Lower leg skin (tissue), 3 donors: ENCODE data around the gene SLC39A11.

Experiments used
- CTCF ChIP-seq, 3 donors: fragments of 450-650 bp; IDR thresholded peaks; one replicate each; pipeline ENCODE4 v1.5.1; 2016; ENCODE audit warnings: antibody characterized with exemption in 3 of 3, mild to moderate bottlenecking in 3 of 3, moderate library complexity in 2 of 3
- POLR2A ChIP-seq, 2 donors: fragments of 450-650 bp; IDR thresholded peaks; one replicate each; pipeline ENCODE4 v1.6.1; 2016 to 2017; ENCODE audit warnings: antibody characterized with exemption in 2 of 2, mild to moderate bottlenecking in 1 of 2, moderate library complexity in 1 of 2

GRCh38 chr17:72971226-72971880 lies 121.1 kb downstream of the SLC39A11 start:
- no peak for TF ChIP-seq CTCF (IDR thresholded peaks at IDR 0.05)
- no peak for TF ChIP-seq POLR2A (IDR thresholded peaks at IDR 0.05)
